HCEC 1CT (cell line): Measurements from ENCODE around the gene OR10X1.

Experiments
- DNase-seq: peaks from one replicate; pipeline ENCODE4 v3.0.0-alpha.2; 2017

OR10X1 gene, protein sequence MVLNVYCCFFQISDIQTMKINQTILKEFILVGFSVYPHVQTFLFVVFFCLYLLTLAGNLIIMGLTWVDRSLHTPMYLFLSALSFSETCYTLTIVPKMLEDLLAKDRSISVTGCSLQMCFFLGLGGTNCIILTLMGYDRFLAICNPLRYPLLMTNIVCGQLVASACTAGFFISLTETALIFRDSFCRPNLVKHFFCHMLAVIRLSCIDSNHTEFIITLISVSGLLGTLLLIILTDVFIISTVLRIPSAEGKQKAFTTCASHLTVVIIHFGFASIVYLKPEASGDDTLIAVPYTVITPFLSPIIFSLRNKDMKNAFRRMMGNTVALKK

DNA sequence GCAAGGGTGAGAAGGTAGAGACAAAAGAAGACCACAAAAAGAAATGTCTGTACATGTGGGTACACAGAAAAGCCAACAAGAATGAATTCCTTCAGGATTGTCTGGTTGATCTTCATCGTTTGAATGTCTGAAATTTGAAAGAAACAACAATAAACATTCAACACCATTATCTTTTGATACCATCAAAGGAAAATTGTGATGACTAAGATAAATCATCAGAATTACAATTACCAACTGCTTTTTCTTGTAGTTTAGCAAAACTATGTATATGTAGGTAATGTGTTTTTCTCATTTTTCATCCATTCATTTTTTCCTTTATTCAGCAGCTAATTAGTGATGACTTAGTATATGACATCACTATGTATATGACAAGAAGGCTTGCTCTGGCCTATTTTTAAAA is at the start of gene OR10X1:
Gene OR10X1 (minus strand): TSS at position 167 of the 400 bp plus-strand sequence. CDS start 0 bp downstream, at position 167.
- DNase-seq, result no peak

DNA sequence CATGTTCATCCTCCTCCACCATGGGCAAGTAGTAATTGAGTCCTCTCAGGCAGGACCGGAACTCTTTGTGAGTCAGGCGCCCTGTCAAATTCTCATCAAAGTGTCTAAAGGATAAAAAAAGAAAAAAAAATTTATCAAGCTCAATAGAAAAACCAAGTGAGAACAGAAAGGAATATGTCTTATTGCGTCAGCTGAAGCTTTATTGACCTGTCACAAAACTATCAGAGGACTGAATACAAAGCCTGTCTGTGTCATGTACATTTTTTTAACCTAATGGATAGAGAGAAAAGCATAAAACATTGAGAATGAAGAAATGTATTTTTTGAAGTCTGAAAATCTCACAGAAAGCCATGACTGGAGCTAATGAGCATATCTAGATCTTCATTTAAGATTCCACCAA is 34.1 kb upstream of the OR10X1 start:
- no peak for DNase-seq

DNA sequence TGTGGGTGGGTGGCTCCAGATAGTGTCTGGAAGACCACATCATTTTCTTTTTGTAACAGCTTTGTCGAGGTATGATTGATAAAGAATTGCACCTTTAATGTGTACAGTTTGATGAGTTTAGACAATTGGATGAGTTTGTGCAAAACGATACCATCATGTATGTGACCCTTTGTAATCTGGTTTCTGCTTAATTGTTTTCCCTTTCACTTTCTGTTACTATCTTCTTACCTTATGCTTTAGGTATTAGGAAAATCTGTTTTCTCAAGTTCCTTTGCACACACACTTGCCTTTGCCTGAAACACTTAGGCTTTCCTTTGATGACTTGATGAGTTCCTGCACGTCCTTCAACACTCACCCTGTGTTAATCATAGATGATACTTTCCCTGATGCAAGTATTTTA is 32.2 kb upstream of the OR10X1 start:
- DNase-seq, result no peak

DNA sequence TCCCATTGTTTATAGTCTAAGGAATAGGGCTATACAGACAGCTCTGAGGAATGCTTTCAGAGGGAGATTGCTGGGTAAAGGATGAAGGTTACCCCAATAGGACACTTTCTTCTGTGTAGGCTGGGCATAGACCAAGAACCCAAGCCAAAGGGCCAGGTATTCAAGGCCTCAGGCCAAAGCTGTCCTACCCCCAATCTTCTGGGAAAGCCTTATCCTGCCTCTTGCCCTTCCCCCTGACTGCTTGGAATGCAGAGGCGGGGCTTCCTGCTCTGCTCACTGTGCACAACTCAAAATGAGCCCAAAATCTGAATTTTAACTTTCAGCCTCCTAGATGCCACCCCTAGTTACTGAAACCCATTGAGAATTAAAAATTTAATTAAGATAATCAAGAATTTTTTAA is 27.6 kb upstream of the OR10X1 start:
- no peak for DNase-seq

DNA sequence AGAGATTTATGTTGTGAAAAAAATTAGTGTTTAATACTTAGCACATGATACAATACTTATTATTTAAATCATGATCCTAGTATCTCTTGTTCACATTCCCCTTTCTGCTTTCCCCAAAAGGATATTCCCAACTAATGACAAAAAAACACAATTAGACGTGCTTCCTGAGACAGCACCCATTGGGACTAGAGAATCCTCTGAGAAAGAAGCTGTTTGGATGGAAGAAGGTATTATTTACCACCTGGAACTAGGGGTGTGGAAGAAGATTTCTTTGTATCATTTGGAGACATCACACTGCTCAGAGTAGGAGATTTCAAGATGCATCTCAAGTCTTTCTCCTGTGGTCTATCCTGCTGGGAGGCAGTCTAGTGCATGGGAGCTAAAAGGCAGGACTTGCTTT is 25.3 kb upstream of the OR10X1 start, which contains the start of gene OR10Z1:
Gene OR10Z1 (plus strand): TSS at position 301 of the 400 bp plus-strand sequence. CDS start 1,171 bp downstream, outside the sequence.
- DNase-seq, result no peak

DNA sequence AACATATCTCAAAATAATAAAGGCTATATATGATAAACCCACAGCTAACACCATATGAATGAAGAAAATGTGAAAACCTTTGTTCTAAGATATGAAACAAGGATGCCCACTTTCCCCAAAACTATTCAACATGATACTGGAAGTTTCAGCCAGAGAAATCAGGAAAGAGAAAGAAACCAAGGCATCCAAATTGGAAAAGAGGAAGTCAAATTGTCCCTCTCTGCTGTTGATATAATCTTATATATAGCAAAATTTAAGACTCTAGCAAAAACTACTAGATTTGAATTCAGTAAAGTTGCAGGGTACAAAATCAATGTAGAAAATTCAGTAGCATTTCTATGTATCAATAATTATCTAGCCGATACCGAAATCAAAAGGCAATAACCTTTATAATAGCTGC is 21.0 kb upstream of the OR10X1 start:
- no peak for DNase-seq

DNA sequence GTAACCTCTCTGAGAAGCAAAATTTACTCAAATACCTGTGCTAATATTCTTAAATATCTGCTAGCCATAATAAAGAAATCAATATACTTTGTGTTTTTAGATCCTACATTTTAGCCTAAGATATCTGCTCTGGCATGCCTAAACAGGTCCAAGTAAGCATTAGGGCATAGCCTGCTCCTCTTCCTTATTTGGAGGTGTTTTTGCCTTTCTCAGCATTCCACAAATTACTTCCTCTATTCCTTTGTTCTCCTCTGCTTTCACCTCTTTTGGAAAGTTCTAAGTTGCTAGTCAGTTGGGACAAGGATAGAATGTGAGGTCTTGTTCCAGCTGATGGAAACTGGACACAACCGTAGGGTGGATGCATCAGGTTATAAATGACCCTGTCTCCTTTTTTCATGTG is 7.2 kb upstream of the OR10X1 start:
- no peak for DNase-seq

DNA sequence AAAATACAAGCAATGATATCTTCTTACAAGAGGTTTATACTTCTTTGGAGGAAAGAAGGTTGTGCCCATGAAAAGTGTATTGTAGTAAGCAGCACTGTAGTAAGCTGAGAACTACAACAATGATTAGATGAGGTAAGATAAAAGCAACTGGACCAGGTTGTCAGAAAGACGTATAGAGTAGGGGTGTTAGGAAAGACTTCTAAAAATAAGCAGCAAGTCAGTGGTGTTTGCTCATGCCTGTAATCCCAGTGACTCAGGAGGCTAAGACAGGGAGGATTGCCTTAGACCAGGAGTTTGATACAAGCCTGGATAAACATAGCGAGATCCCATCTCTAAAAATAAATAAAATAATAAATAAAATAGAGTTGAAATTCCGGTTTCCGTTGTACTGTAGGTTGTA is 4.3 kb upstream of the OR10X1 start:
- DNase-seq, result no peak

DNA sequence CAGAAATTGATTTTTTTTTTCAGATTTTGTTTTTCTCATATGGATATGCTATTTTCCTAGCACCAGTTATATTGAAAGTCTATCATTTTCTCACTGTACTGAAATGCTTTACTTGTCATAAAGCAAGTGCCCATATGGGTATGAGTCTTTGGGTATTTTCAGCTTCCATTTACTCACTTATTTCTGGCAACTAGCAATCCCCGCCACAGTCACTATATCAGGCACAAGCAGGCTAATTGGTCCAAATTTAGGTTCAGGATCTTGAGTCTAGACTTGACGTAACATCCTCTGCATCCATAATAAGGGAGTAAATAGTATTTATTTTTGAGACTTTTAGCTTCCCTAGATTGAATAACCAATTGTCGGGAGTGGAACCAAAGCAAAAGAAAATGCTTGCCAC is 2.1 kb downstream of the OR10X1 start:
- no peak for DNase-seq

DNA sequence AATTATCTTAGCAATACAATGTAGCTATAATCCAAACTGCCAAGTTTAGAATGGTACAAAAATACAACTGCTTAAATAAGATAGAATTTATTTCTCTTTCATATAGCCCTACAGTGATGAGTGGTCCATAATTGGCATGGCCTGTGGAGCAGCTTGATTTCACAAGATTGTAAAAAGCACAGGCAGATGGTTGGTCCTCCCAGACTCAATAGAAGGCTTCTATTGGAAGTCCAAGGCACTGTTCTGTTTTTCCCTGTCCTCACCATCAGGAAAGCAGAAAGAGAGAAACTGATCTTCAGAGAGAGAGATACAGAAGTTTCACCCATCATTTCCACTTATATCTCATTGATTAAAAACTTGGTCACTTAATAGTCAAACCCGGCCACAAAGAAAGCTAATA is 7.5 kb downstream of the OR10X1 start:
- DNase-seq, result no peak

DNA sequence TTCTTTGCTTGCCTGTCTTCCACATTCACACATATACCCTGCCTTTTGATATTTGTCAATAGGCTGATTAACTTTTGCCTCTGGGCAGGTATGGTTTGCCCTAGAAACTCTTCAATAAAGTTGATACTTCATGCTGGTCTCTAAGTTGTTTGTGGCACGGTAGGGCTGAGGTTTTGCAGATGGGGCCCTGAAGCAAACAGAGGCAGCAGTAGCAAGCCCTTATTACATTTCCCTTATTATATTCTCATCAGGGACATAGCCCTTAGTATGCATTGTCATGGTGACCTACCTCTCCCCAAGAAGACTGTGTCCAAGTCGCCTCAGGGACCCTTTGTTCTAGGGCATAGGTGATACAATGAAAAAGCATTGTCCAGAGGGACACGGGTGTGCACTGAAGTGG is 9.2 kb downstream of the OR10X1 start, which contains the start of gene OR6P1:
Gene OR6P1 (minus strand): TSS at position 101 of the 400 bp plus-strand sequence. CDS start 6,976 bp downstream, outside the sequence.
- DNase-seq, result no peak

DNA sequence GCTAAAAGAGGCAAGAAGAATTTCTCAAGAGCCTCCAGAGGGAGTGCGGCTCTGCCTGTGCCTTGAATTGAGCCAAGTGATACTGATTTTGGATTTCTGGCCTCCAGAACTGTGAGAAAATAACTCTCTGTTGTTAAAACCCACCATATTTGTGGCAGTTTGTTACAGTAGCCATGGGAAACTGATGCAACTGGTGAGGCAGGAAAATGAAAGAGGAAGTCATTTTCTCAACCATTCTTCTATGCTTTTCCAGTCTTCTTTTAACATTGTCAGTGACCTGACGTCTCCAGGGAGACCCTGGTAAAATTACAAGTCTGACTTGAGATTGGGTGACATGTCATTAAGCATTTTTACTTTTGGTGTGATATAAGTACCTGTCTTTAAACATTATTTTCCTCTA is 15.1 kb downstream of the OR10X1 start:
- DNase-seq, result no peak

DNA sequence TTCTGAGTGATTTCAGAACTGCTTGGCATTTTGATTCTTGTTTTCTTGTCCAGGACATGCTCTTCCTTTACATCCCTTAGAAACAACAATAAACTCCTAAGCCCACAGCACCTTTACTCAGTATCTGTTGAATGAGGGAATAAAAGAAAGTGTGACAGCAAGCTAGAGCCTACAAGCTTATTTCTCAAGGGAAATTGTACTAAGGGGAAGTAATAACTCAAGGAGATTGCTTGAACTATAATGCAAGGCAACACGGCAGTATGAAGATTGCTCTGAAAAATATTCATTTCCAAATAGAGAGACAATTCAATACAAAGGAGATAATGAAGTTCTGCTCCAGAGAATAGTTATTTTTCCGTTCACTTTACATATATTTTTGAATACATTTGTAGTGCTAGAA is 15.8 kb downstream of the OR10X1 start:
- DNase-seq, result no peak

DNA sequence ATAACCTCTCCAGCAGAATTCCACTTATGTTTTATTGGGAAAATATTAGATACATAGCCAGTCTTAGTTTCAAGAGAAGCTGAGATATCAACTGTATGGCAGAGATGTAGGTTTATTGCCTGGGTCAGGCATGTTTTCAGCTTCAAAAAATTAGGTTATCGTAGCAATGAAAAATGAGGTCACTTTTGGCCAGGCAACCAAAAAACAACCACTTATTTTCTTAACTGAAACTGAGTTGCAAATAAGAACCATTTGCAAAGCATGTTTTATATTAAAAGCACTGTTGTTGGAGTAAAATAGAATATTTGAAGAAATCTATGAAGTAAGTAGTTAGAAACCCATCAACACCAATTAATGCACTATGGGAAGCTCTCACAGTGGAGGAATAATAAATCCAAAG is 20.0 kb downstream of the OR10X1 start:
- no peak for DNase-seq

DNA sequence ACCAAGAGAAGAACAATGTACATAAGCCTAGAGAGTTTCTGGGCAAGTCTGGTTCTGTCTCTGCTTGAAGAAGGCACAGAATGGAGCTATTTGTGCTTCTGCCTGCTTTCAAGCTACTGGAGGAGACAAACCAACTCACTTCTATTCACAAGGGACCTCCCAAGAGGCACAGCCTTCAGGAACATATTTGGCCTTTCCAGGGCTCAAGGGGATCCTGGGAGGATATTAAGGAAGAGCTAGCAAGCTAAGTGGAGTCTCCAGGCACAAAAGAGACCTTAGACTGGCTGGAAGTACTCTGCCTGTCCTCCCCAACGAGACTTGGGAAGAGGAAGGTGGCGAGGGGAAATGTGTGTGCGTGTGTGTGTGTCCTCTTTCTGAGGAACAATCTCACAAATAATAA is 25.3 kb downstream of the OR10X1 start, which contains the start of gene OR6Y1:
Gene OR6Y1 (minus strand): TSS at position 54 of the 400 bp plus-strand sequence. CDS start 6,300 bp downstream, outside the sequence.
- DNase-seq, result no peak

DNA sequence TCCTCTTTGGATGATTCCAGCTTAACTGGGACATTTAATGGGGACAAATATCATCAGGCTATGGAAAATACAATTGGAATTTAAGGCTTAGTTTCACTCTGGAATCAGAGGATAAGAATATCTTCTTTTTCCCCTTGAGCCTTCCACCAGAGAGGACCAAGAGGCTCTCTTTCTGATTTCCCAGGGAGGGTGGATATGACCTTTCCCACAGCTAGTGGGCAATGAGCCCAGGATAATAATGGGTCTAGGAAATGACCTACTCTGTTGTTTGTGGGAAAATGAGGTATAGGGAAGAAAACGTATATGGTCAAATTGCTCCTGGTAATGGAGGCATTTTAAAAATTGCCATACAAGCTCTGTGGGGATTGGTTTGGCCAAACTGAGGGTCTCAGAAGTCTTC is 27.4 kb downstream of the OR10X1 start:
- no peak for DNase-seq

DNA sequence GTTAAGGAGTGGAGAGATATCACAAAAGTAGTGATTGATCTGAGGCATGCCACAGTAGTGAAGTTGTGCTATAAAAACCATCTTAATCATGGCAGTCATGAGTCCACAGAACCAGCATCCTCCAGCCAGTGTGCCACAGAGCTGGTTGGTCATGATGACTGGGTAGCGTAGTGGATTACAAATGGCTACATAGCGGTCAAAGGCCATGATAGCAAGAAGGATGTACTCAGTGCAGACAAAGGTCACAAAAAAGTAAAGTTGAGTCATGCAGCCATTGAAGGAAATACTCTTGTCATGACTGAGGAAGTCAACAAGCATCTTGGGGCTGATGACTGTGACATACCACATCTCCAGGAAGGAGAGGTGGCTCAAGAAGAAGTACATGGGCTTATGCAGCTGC is 32.2 kb downstream of the OR10X1 start:
- DNase-seq, result no peak

DNA sequence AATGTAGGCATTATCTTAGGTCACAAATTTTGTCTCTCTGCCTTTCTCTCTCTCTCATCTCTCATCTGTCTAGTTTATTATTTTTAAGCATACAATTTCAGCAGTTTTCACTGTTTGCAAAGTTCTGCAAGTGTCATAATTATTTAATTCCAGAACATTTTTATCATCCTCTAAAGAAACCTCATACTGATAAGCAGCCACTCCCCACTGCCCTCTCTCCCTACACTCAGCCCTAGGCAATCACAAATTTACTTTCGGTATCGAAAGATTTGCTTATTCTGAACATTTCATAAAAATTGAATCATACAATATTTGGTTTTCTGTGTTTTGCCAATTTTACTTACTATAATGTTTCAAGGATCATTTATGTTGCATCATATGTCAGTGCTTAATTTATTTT is 42.1 kb downstream of the OR10X1 start:
- no peak for DNase-seq

DNA sequence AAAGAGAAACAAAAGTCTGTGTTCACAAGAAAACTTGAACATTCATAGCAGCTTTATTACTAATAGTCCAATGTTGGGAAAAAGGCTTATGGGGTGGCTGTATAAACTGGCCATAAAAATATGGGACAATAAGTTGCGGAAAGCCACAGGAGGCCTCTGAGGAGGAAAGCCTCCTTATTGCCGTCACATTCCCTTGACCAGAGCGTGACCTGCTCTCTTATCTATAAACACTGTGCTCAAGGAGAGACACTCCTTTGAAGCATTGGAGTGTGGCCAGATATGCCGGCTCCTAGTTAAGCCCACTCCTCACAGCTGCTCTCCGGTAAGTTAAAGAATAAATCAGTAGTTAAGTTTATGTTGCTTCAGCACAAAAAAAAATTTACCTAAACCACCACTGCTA is 45.2 kb downstream of the OR10X1 start:
- DNase-seq, result no peak
